GM12875 (cell line): ENCODE measurements around the gene NT5DC4.

ENCODE experiments used
- H3K4me3 ChIP-seq: one replicate; pipeline ENCODE4 v1.5.1; 2011; ENCODE audit warnings: low read depth, low read length, control low read depth
- CTCF ChIP-seq: IDR thresholded peaks from 2 replicates; pipeline ENCODE4 v1.5.1; 2011; ENCODE audit warnings: low read depth, mild to moderate bottlenecking, control low read depth, inconsistent platforms, low read length, moderate library complexity, borderline replicate concordance; ENCODE audit not compliant: insufficient read depth

The NT5DC4 gene

GRCh38 chr2:112683550-112684414 lies 37.0 kb upstream of the NT5DC4 start:
- no peak overlapping the region for H3K4me3 ChIP-seq
- no peak for TF ChIP-seq CTCF

GRCh38 chr2:112684415-112684775 lies 36.4 kb upstream of the NT5DC4 start:
- H3K4me3 ChIP-seq, result no peak overlapping the region
- TF ChIP-seq CTCF, result no peak

GRCh38 chr2:112685271-112685884 lies 35.4 kb upstream of the NT5DC4 start:
- 0 out of 2 replicates have a peak, but pooled peaks have one; percentile 11 for TF ChIP-seq CTCF
- no peak overlapping the region for H3K4me3 ChIP-seq

- TF ChIP-seq CTCF, result no peak
- H3K4me3 ChIP-seq, result no peak overlapping the region
Observed at GRCh38 chr2:112686348-112687217, 34.2 kb upstream of the NT5DC4 start.

- TF ChIP-seq CTCF, result no peak
- H3K4me3 ChIP-seq, result no peak overlapping the region
Observed at GRCh38 chr2:112687522-112687921, 33.3 kb upstream of the NT5DC4 start.

GRCh38 chr2:112688086-112688880 lies 32.5 kb upstream of the NT5DC4 start:
- no peak for TF ChIP-seq CTCF

More at GRCh38 chr2:112688086-112688880, 32.5 kb upstream of the NT5DC4 start:
- no peak overlapping the region for H3K4me3 ChIP-seq
